Activated gamma-delta T cell treated with Interleukin-2 at 50 U/mL for 16 hours (primary cell): Measurements from ENCODE around the gene TLE4.
"Not testable (repeated sequence)": the region's sequence is repeated elsewhere in the genome, so short reads cannot be mapped to it uniquely, and the experiment has no call there.

Experiments used
- DNase-seq: peaks from one replicate; pipeline ENCODE4 v3.0.0-alpha.2; 2020

Gene TLE4

GRCh38 chr9:79604921-79605562, 33.3 kb downstream of the TLE4 start:
- no peak for DNase-seq

- DNase-seq = not testable (repeated sequence)
These were observed 34.8 kb downstream of the TLE4 start for GRCh38 chr9:79606529-79606928.

GRCh38 chr9:79609468-79610018, 37.8 kb downstream of the TLE4 start:
- no peak for DNase-seq

GRCh38 chr9:79610019-79610631, 38.4 kb downstream of the TLE4 start:
- no peak for DNase-seq

- DNase-seq = no peak
These were observed 39.2 kb downstream of the TLE4 start for GRCh38 chr9:79610791-79611614.

GRCh38 chr9:79613145-79613544, 41.4 kb downstream of the TLE4 start:
- DNase-seq = no peak

GRCh38 chr9:79615038-79615437, 43.3 kb downstream of the TLE4 start:
- no peak for DNase-seq

GRCh38 chr9:79616013-79616412, 44.2 kb downstream of the TLE4 start:
- DNase-seq = no peak

- DNase-seq = no peak
These were observed 45.2 kb downstream of the TLE4 start for GRCh38 chr9:79616971-79617370.

GRCh38 chr9:79617395-79617794, 45.6 kb downstream of the TLE4 start:
- no peak for DNase-seq

GRCh38 chr9:79619930-79620329, 48.2 kb downstream of the TLE4 start:
- DNase-seq = no peak

GRCh38 chr9:79621916-79622575, 50.3 kb downstream of the TLE4 start:
- DNase-seq = no peak

- DNase-seq = peak; percentile 42
These were observed 52.3 kb downstream of the TLE4 start for GRCh38 chr9:79623799-79624721.

GRCh38 chr9:79629721-79630120, 58.0 kb downstream of the TLE4 start:
- DNase-seq = no peak

GRCh38 chr9:79630521-79631403, 59.0 kb downstream of the TLE4 start:
- no peak for DNase-seq

GRCh38 chr9:79632060-79632459, 60.3 kb downstream of the TLE4 start:
- no peak for DNase-seq

- DNase-seq = no peak
These were observed 60.9 kb downstream of the TLE4 start for GRCh38 chr9:79632705-79633104.

- no peak for DNase-seq
These were observed 61.8 kb downstream of the TLE4 start for GRCh38 chr9:79633558-79633957.

GRCh38 chr9:79637177-79637925, 65.6 kb downstream of the TLE4 start:
- no peak for DNase-seq

- no peak for DNase-seq
These were observed 67.0 kb downstream of the TLE4 start for GRCh38 chr9:79638806-79639205.
